ENCODE data around the gene AP5S1. TPM values are rescaled to one million over a fixed set of nuclear protein-coding genes. Genes with fewer than 3 reads are reported as not detected.
A peak's percentile ranks its signal among the peaks of the same experiment; 100 is the strongest.

The AP5S1 gene
- total and polyA plus RNA-seq, 2 of the 13 experiments (the other 11 are each of a cell fraction or from before 2014, with no cell fraction given) = 7.9 to 23.2 TPM

- TF ChIP-seq POLR2G (IDR thresholded peaks at IDR 0.05; ENCODE audit: low read depth, low read length) = peak; percentile 100
- no peak for TF ChIP-seq BCLAF1 (IDR thresholded peaks at IDR 0.05)
- TF ChIP-seq PCBP1 (IDR thresholded peaks at IDR 0.05; ENCODE audit: borderline replicate concordance, low read depth, low read length) = no peak
- TF ChIP-seq ZNF501 (CRISPR knock-in tag; IDR thresholded peaks at IDR 0.05) = peak; percentile 98
- TF ChIP-seq CBFB (CRISPR knock-in tag; IDR thresholded peaks at IDR 0.05) = peak; percentile 79
- TF ChIP-seq ZZZ3 (CRISPR knock-in tag; IDR thresholded peaks at IDR 0.05; ENCODE audit: borderline replicate concordance) = no peak
- TF ChIP-seq ZBTB37 (CRISPR knock-in tag; IDR thresholded peaks at IDR 0.05) = no peak
- TF ChIP-seq NR2F6 (IDR thresholded peaks at IDR 0.05) = no peak
- peak; percentile 25 for TF ChIP-seq NR2F6 (CRISPR knock-in tag; IDR thresholded peaks at IDR 0.05)
- TF ChIP-seq SRSF4 (IDR thresholded peaks at IDR 0.05; ENCODE audit: low read depth, low read length, poor library complexity, severe bottlenecking) = no peak
- TF ChIP-seq ZNF605 (CRISPR knock-in tag; IDR thresholded peaks at IDR 0.05) = peak; percentile 99
- peak; percentile 89 for TF ChIP-seq BRF2 (CRISPR knock-in tag; IDR thresholded peaks at IDR 0.05)
- TF ChIP-seq EED (CRISPR knock-in tag; IDR thresholded peaks at IDR 0.05) = peak; percentile 51; the same call in 1 of the 2 replicates
- no peak for TF ChIP-seq JUNB (CRISPR knock-in tag; IDR thresholded peaks at IDR 0.05; ENCODE audit: borderline replicate concordance)
- TF ChIP-seq ZNF563 (CRISPR knock-in tag; IDR thresholded peaks at IDR 0.05) = peak; percentile 75
- no peak; the same call in none of the 2 replicates for TF ChIP-seq ZNF567 (CRISPR knock-in tag; IDR thresholded peaks at IDR 0.05; ENCODE audit: borderline replicate concordance)
- TF ChIP-seq ZNF646 (CRISPR knock-in tag; IDR thresholded peaks at IDR 0.05) = no peak
Observed at GRCh38 chr20:3846740-3847428, 26.5 kb downstream of the AP5S1 start, which contains the start of gene MAVS (continued).

All from HepG2 (cell line).